ENCODE data around the gene BCL2.

The BCL2 gene

GRCh38 chr18:63253428-63254372 lies 65.9 kb downstream of the BCL2 start:
- peaks cover 30% of the 10 kb centered on the region for H3K4me1 Mint-ChIP-seq
- peak overlapping the region in 1 of 3 experiments; percentile 1 for H3K4me3 Mint-ChIP-seq
- H3K36me3 Mint-ChIP-seq (ENCODE audit: low read depth), result peaks cover 9% of the 10 kb centered on the region
- H3K27ac Mint-ChIP-seq, result peak overlapping the region; percentile 66 to 86 (median 70)
- TF ChIP-seq CTCF (IDR thresholded peaks at IDR 0.05; ENCODE audit: unreplicated experiment in 3 of 3), result no peak
- H3K9me3 Mint-ChIP-seq, result peaks cover 5% of the 10 kb centered on the region
- H3K27me3 Mint-ChIP-seq (ENCODE audit: low read depth), result no peaks in the 10 kb centered on the region

GRCh38 chr18:63253014-63253413 lies 66.6 kb downstream of the BCL2 start:
- peaks cover 5% of the 10 kb centered on the region for H3K9me3 Mint-ChIP-seq
- TF ChIP-seq CTCF (IDR thresholded peaks at IDR 0.05; ENCODE audit: unreplicated experiment in 3 of 3), result no peak
- peak overlapping the region; percentile 66 to 86 (median 70) for H3K27ac Mint-ChIP-seq
- no peak overlapping the region for H3K4me3 Mint-ChIP-seq
- peaks cover 33% of the 10 kb centered on the region for H3K4me1 Mint-ChIP-seq
- H3K36me3 Mint-ChIP-seq (ENCODE audit: low read depth), result peaks cover 9% of the 10 kb centered on the region
- H3K27me3 Mint-ChIP-seq (ENCODE audit: low read depth), result no peaks in the 10 kb centered on the region

- H3K9me3 Mint-ChIP-seq, result peaks cover 5% of the 10 kb centered on the region
- H3K36me3 Mint-ChIP-seq (ENCODE audit: low read depth), result peaks cover 9% of the 10 kb centered on the region
- peaks cover 52% of the 10 kb centered on the region for H3K4me1 Mint-ChIP-seq
- peak overlapping the region in 2 of 3 experiments; percentile 38 to 78 for H3K27ac Mint-ChIP-seq
- H3K4me3 Mint-ChIP-seq, result no peak overlapping the region
- H3K27me3 Mint-ChIP-seq (ENCODE audit: low read depth), result no peaks in the 10 kb centered on the region
- no peak for TF ChIP-seq CTCF (IDR thresholded peaks at IDR 0.05; ENCODE audit: unreplicated experiment in 3 of 3)
These were observed 69.8 kb downstream of the BCL2 start for GRCh38 chr18:63249771-63250170.

GRCh38 chr18:63247926-63248325 lies 71.6 kb downstream of the BCL2 start:
- peaks cover 50% of the 10 kb centered on the region for H3K4me1 Mint-ChIP-seq
- peak overlapping the region; percentile 37 to 70 (median 39) for H3K27ac Mint-ChIP-seq
- peaks cover 9% of the 10 kb centered on the region for H3K36me3 Mint-ChIP-seq (ENCODE audit: low read depth)
- H3K9me3 Mint-ChIP-seq, result peaks cover 5% of the 10 kb centered on the region
- no peak overlapping the region for H3K4me3 Mint-ChIP-seq
- no peak for TF ChIP-seq CTCF (IDR thresholded peaks at IDR 0.05; ENCODE audit: unreplicated experiment in 3 of 3)
- H3K27me3 Mint-ChIP-seq (ENCODE audit: low read depth), result no peaks in the 10 kb centered on the region

GRCh38 chr18:63247506-63247905 lies 72.1 kb downstream of the BCL2 start:
- no peak overlapping the region for H3K4me3 Mint-ChIP-seq
- H3K9me3 Mint-ChIP-seq, result peaks cover 4% of the 10 kb centered on the region
- no peaks in the 10 kb centered on the region for H3K27me3 Mint-ChIP-seq (ENCODE audit: low read depth)
- peak overlapping the region; percentile 20 to 70 (median 39) for H3K27ac Mint-ChIP-seq
- H3K36me3 Mint-ChIP-seq (ENCODE audit: low read depth), result peaks cover 7% of the 10 kb centered on the region
- peaks cover 50% of the 10 kb centered on the region for H3K4me1 Mint-ChIP-seq
- no peak for TF ChIP-seq CTCF (IDR thresholded peaks at IDR 0.05; ENCODE audit: unreplicated experiment in 3 of 3)
